Uterus (tissue), 4 donors: ENCODE data around the gene VEZF1. TPM values are rescaled to one million over a fixed set of nuclear protein-coding genes. Genes with fewer than 3 reads are reported as not detected.
"Not testable (repeated sequence)": the region's sequence is repeated elsewhere in the genome, so short reads cannot be mapped to it uniquely, and the experiment has no call there.

Experiments
- DNase-seq, 2 donors: peaks; one replicate each; pipeline ENCODE4 v3.0.0-alpha.2; 2019 to 2020
- H3K27ac ChIP-seq, 2 donors: fragments of 200-600 bp; sonication (generic); 1 replicate in 1 of 2; 2 replicates in 1 of 2; pipeline ENCODE4 v1.5.1; 2016 to 2018
- H3K27me3 ChIP-seq, 2 donors: fragments of 200-600 bp; sonication (generic); one replicate each; pipeline ENCODE4 v1.5.1; 2018 to 2019; ENCODE audit warnings: control low read depth in 1 of 2
- H3K36me3 ChIP-seq, 2 donors: fragments of 200-600 bp; sonication (generic); one replicate each; pipeline ENCODE4 v1.5.1; 2019; ENCODE audit warnings: control low read depth in 1 of 2
- H3K4me1 ChIP-seq, 2 donors: fragments of 200-600 bp; sonication (generic); one replicate each; pipeline ENCODE4 v1.5.1; 2018 to 2019; ENCODE audit warnings: control low read depth in 1 of 2
- H3K4me3 ChIP-seq, 2 donors: fragments of 200-600 bp; sonication (generic); 1 replicate in 1 of 2; 2 replicates in 1 of 2; pipeline ENCODE4 v1.5.1; 2018 to 2019; ENCODE audit warnings: mild to moderate bottlenecking in 1 of 2
- H3K9me3 ChIP-seq, 2 donors: fragments of 200-600 bp; sonication (generic); one replicate each; pipeline ENCODE4 v1.5.1; 2019; ENCODE audit warnings: control low read depth in 1 of 2
- CTCF ChIP-seq, 4 experiments: fragments of 200-600 bp in 2 of 4; fragments of 450-650 bp in 2 of 4; sonication (generic) in 2 of 4; IDR thresholded peaks; one replicate each; pipeline ENCODE4 v1.5.1; 2016 to 2019; ENCODE audit warnings: antibody characterized with exemption in 4 of 4, mild to moderate bottlenecking in 2 of 4, moderate library complexity in 1 of 4
- POLR2A ChIP-seq, 2 donors: fragments of 450-650 bp; IDR thresholded peaks; one replicate each; pipeline ENCODE4 v1.6.1; 2016; ENCODE audit warnings: antibody characterized with exemption in 2 of 2, mild to moderate bottlenecking in 1 of 2, moderate library complexity in 1 of 2
- intact Hi-C: fragments of 100-400 bp; cut with DNase I; formaldehyde crosslinking; loops from one replicate; pipeline ENCODE4 v1.15.1; 2023; ENCODE audit warnings: low total_unique reads
- total RNA-seq, 4 donors: library from RNA; depleted of rRNA in 3 of 4; stranded (reverse); fragments of >200 nt in 3 of 4; gene quantifications; one replicate each; pipeline versions ENCODE4 v1.1.0 to v1.2.4, GENCODE V29; 2014 to 2023
- donor health status: DM: yes; HTN: yes; CAD: no.

VEZF1 gene
- total RNA-seq, 4 donors from 2014 or later, result 58.8 to 133 (median 110) TPM

GRCh38 chr17:57963149-57963511 lies 24.9 kb downstream of the VEZF1 start:
- no peaks in the 10 kb centered on the region for H3K9me3 ChIP-seq
- DNase-seq, result no peak
- no peak overlapping the region for H3K27ac ChIP-seq
- no peak overlapping the region for H3K4me3 ChIP-seq
- H3K36me3 ChIP-seq, result no peaks in the 10 kb centered on the region
- no peaks in the 10 kb centered on the region for H3K27me3 ChIP-seq
- H3K4me1 ChIP-seq, result no peaks in the 10 kb centered on the region
- intact Hi-C loops, result no loop called here
- no peak for TF ChIP-seq POLR2A (IDR thresholded peaks at IDR 0.05)
- no peak for TF ChIP-seq CTCF (IDR thresholded peaks at IDR 0.05)

GRCh38 chr17:57962279-57963148 lies 25.5 kb downstream of the VEZF1 start:
- Histone ChIP-seq H3K4me1 (no peaks in the 10 kb centered on the region), H3K27me3 (no peaks in the 10 kb centered on the region), H3K27ac (no peak overlapping the region), H3K4me3 (no peak overlapping the region), H3K9me3 (no peaks in the 10 kb centered on the region), H3K36me3 (no peaks in the 10 kb centered on the region)
- no peak for TF ChIP-seq POLR2A (IDR thresholded peaks at IDR 0.05)
- TF ChIP-seq CTCF (IDR thresholded peaks at IDR 0.05), result no peak
- DNase-seq, result no peak
- intact Hi-C loops, result no loop called here

- H3K36me3 ChIP-seq, result no peaks in the 10 kb centered on the region
- H3K9me3 ChIP-seq, result no peaks in the 10 kb centered on the region
- DNase-seq, result no peak
- intact Hi-C loops, result no loop called here
- no peaks in the 10 kb centered on the region for H3K27me3 ChIP-seq
- no peak overlapping the region for H3K4me3 ChIP-seq
- TF ChIP-seq CTCF (IDR thresholded peaks at IDR 0.05) (no peak), POLR2A (IDR thresholded peaks at IDR 0.05) (no peak)
- no peaks in the 10 kb centered on the region for H3K4me1 ChIP-seq
- H3K27ac ChIP-seq, result no peak overlapping the region
These were observed 28.1 kb downstream of the VEZF1 start for GRCh38 chr17:57959929-57960328.

GRCh38 chr17:57958391-57958790 lies 29.7 kb downstream of the VEZF1 start:
- H3K36me3 ChIP-seq, H3K9me3 ChIP-seq, intact Hi-C loops, H3K4me3 ChIP-seq, H3K27me3 ChIP-seq, DNase-seq, H3K4me1 ChIP-seq, H3K27ac ChIP-seq: not testable (repeated sequence)

- Histone ChIP-seq H3K4me1 (peaks cover 0 to 8% of the 10 kb centered on the region in 2 donors), H3K4me3 (no peak overlapping the region), H3K9me3 (no peaks in the 10 kb centered on the region), H3K27ac (no peak overlapping the region), H3K27me3 (no peaks in the 10 kb centered on the region), H3K36me3 (no peaks in the 10 kb centered on the region)
- no peak for DNase-seq
- intact Hi-C loops, result loop anchor here (2.0 kb wide), 1 partner anchor 31 kb away; the partner anchor contains the start of gene VEZF1
- TF ChIP-seq POLR2A (IDR thresholded peaks at IDR 0.05) (no peak), CTCF (IDR thresholded peaks at IDR 0.05) (no peak)
These were observed 30.2 kb downstream of the VEZF1 start for GRCh38 chr17:57957886-57958285.
